Measurements from ENCODE around the gene STXBP3.

DNA sequence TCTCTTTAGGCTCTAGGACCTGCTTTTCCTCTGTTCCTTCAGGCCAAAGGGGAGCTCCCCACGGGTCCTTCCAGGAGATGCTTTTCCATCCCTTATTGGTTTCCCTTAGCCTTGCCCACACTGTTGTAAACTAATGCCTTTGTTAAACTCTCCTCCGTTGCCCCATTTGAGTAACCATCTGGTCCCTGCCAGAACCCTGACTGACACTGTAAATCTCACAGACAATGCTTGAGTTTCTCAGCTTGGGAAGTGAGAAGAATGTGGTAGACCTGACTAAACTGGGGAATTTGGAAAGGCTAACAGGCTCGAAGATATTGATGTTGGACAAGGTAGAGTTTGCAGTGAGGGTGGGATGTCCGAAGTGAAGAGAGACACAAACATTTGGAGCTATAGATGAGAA is 99.0 kb downstream of the STXBP3 start:
- TF ChIP-seq, protein P1, sequence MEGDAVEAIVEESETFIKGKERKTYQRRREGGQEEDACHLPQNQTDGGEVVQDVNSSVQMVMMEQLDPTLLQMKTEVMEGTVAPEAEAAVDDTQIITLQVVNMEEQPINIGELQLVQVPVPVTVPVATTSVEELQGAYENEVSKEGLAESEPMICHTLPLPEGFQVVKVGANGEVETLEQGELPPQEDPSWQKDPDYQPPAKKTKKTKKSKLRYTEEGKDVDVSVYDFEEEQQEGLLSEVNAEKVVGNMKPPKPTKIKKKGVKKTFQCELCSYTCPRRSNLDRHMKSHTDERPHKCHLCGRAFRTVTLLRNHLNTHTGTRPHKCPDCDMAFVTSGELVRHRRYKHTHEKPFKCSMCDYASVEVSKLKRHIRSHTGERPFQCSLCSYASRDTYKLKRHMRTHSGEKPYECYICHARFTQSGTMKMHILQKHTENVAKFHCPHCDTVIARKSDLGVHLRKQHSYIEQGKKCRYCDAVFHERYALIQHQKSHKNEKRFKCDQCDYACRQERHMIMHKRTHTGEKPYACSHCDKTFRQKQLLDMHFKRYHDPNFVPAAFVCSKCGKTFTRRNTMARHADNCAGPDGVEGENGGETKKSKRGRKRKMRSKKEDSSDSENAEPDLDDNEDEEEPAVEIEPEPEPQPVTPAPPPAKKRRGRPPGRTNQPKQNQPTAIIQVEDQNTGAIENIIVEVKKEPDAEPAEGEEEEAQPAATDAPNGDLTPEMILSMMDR (IDR thresholded peaks at IDR 0.05), result no peak
- TF ChIP-seq POLR2A (IDR thresholded peaks at IDR 0.05), result no peak
